Hepatocyte (in vitro differentiated cells): ENCODE measurements around the gene NDUFC2.

Experiments used
- EZH2 ChIP-seq: fragments of 200-600 bp; sonication (generic); IDR thresholded peaks from 2 replicates; pipeline ENCODE4 v1.6.1; 2016; ENCODE audit warnings: antibody characterized with exemption, mild to moderate bottlenecking, borderline replicate concordance
- TF ChIP-seq, protein P1 (sequence below): fragments of 200-600 bp; sonication (generic); IDR thresholded peaks from 2 replicates; pipeline ENCODE4 v1.5.1; 2016; ENCODE audit warnings: antibody characterized with exemption, mild to moderate bottlenecking; ENCODE audit not compliant: poor library complexity

DNA sequence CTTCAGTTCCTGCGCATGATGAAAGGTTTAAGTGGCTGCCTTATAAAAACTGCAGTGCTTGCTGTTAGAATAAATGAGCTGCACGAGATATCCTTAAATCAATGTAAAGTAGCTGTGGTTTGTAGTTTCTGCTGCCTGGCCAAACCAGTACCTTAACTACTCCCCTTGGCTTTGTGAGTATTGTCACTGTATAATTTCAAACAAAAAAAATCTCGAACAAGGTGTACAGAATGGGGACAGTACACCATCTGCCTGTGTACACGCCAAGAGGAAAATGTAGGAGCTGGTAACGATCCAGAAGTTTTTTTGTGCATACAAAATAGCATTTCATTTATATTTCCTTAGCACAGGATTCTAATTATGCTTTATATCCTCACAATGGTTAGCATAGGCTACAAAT lies 20.6 kb upstream of the NDUFC2 start:
- no peak for TF ChIP-seq EZH2
- TF ChIP-seq, protein P1, sequence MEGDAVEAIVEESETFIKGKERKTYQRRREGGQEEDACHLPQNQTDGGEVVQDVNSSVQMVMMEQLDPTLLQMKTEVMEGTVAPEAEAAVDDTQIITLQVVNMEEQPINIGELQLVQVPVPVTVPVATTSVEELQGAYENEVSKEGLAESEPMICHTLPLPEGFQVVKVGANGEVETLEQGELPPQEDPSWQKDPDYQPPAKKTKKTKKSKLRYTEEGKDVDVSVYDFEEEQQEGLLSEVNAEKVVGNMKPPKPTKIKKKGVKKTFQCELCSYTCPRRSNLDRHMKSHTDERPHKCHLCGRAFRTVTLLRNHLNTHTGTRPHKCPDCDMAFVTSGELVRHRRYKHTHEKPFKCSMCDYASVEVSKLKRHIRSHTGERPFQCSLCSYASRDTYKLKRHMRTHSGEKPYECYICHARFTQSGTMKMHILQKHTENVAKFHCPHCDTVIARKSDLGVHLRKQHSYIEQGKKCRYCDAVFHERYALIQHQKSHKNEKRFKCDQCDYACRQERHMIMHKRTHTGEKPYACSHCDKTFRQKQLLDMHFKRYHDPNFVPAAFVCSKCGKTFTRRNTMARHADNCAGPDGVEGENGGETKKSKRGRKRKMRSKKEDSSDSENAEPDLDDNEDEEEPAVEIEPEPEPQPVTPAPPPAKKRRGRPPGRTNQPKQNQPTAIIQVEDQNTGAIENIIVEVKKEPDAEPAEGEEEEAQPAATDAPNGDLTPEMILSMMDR = no peak
